LNCAP (cell line): Measurements from ENCODE around the gene ATP6V1B1.

ENCODE experiments used
- CTCF ChIP-seq: fragments of 450-650 bp; IDR thresholded peaks from 2 replicates; pipeline ENCODE4 v1.5.1; 2017; ENCODE audit warnings: mild to moderate bottlenecking

Gene ATP6V1B1

GRCh38 chr2:70916291-70916690, 19.4 kb upstream of the ATP6V1B1 start:
- no peak for TF ChIP-seq CTCF

GRCh38 chr2:70918016-70918415, 17.7 kb upstream of the ATP6V1B1 start:
- no peak for TF ChIP-seq CTCF

GRCh38 chr2:70919672-70920366, 15.9 kb upstream of the ATP6V1B1 start:
- peak; percentile 72 for TF ChIP-seq CTCF

- no peak for TF ChIP-seq CTCF
These were observed 15.4 kb upstream of the ATP6V1B1 start for GRCh38 chr2:70920367-70920715.

GRCh38 chr2:70921031-70921430, 14.7 kb upstream of the ATP6V1B1 start:
- TF ChIP-seq CTCF = no peak

- no peak for TF ChIP-seq CTCF
These were observed 13.9 kb upstream of the ATP6V1B1 start for GRCh38 chr2:70921839-70922234.

GRCh38 chr2:70922235-70923234, 13.2 kb upstream of the ATP6V1B1 start:
- TF ChIP-seq CTCF = no peak
